CD4-positive, alpha-beta T cell treated with Interleukin-1 beta for 1 hour (primary cell): ENCODE results near the gene FIGNL1.
"Not testable (repeated sequence)": the region's sequence is repeated elsewhere in the genome, so short reads cannot be mapped to it uniquely, and the experiment has no call there.

ENCODE experiments used
- DNase-seq, 2 donors: peaks; one replicate each; pipeline ENCODE4 v3.0.0-alpha.2; 2020 to 2022

FIGNL1 gene

GRCh38 chr7:50470250-50471163, 20.4 kb upstream of the FIGNL1 start:
- no peak for DNase-seq

GRCh38 chr7:50469181-50469580, 19.0 kb upstream of the FIGNL1 start:
- no peak for DNase-seq

- peak; percentile 76 to 79 for DNase-seq
Measured at GRCh38 chr7:50467817-50468610, 17.9 kb upstream of the FIGNL1 start.

- DNase-seq = no peak
Measured at GRCh38 chr7:50466815-50467585, 16.9 kb upstream of the FIGNL1 start.

- no peak for DNase-seq
Measured at GRCh38 chr7:50463035-50463434, 12.9 kb upstream of the FIGNL1 start.

GRCh38 chr7:50462361-50462760, 12.2 kb upstream of the FIGNL1 start:
- DNase-seq = no peak

GRCh38 chr7:50461695-50462094, 11.5 kb upstream of the FIGNL1 start:
- DNase-seq = no peak

- not testable (repeated sequence) for DNase-seq
Measured at GRCh38 chr7:50459183-50459582, 9.0 kb upstream of the FIGNL1 start.

GRCh38 chr7:50458651-50459050, 8.5 kb upstream of the FIGNL1 start:
- DNase-seq = not testable (repeated sequence)

GRCh38 chr7:50456371-50457123, 6.4 kb upstream of the FIGNL1 start:
- no peak for DNase-seq

GRCh38 chr7:50455658-50456057, 5.5 kb upstream of the FIGNL1 start:
- no peak for DNase-seq

- no peak for DNase-seq
Measured at GRCh38 chr7:50454968-50455367, 4.8 kb upstream of the FIGNL1 start.

GRCh38 chr7:50450590-50451032, 461 bp upstream of the FIGNL1 start:
- DNase-seq = peak in 1 of 2 donors; percentile 28

- DNase-seq = no peak
Measured at GRCh38 chr7:50449501-50449880, 659 bp downstream of the FIGNL1 start.

GRCh38 chr7:50448823-50449222, 1.3 kb downstream of the FIGNL1 start:
- DNase-seq = no peak

GRCh38 chr7:50446542-50446960, 3.6 kb downstream of the FIGNL1 start:
- no peak for DNase-seq

- no peak for DNase-seq
Measured at GRCh38 chr7:50436133-50436806, 13.9 kb downstream of the FIGNL1 start.

GRCh38 chr7:50431722-50432305, 18.3 kb downstream of the FIGNL1 start:
- no peak for DNase-seq

- DNase-seq = no peak
Measured at GRCh38 chr7:50431316-50431715, 18.8 kb downstream of the FIGNL1 start.

- DNase-seq = no peak
Measured at GRCh38 chr7:50428911-50429310, 21.2 kb downstream of the FIGNL1 start.

GRCh38 chr7:50427518-50427917, 22.6 kb downstream of the FIGNL1 start:
- no peak for DNase-seq
